A549 (cell line): Measurements from ENCODE around the gene HGF.

ENCODE experiments used
- CTCF ChIP-seq: fragments of >200 bp; sonication (Bioruptor Twin); formaldehyde crosslinking; IDR thresholded peaks from 3 replicates; pipeline ENCODE4 v1.5.1; 2016
- EHMT2 ChIP-seq: fragments of 200-600 bp; sonication (generic); IDR thresholded peaks from 2 replicates; pipeline ENCODE4 v1.6.1; 2016; ENCODE audit warnings: antibody characterized with exemption, low read depth, mild to moderate bottlenecking, moderate library complexity
- ESRRA ChIP-seq: fragments of 150-350 bp; IDR thresholded peaks from 2 replicates; pipeline ENCODE4 v1.6.1; 2014; ENCODE audit warnings: mild to moderate bottlenecking, low read length, borderline replicate concordance
- HMGXB4 ChIP-seq: fragments of 250-450 bp; sonication (Bioruptor Pico); IDR thresholded peaks from 2 replicates; pipeline ENCODE4 v1.5.0; 2021; ENCODE audit warnings: mild to moderate bottlenecking, moderate library complexity, borderline replicate concordance
- JUN ChIP-seq, 2 experiments: fragments of >200 bp; sonication (Bioruptor Twin); formaldehyde crosslinking; IDR thresholded peaks; 2 replicates in 1 of 2; 3 replicates in 1 of 2; pipeline ENCODE4 v1.6.1; 2016 to 2017
- MAX ChIP-seq: IDR thresholded peaks from 2 replicates; pipeline ENCODE4 v1.6.1; 2012
- PBX3 ChIP-seq: IDR thresholded peaks from 2 replicates; pipeline ENCODE4 v1.6.1; 2012
- RCOR1 ChIP-seq: fragments of 150-350 bp; IDR thresholded peaks from 2 replicates; pipeline ENCODE4 v1.6.1; 2014; ENCODE audit warnings: antibody characterized with exemption, low read length, low read depth
- SMC3 ChIP-seq: fragments of >200 bp; sonication (Bioruptor Twin); formaldehyde crosslinking; IDR thresholded peaks from 3 replicates; pipeline ENCODE4 v1.6.1; 2018; ENCODE audit warnings: inconsistent platforms
- TFCP2L1 ChIP-seq: fragments of 250-450 bp; sonication (Bioruptor Pico); IDR thresholded peaks from 2 replicates; pipeline ENCODE4 v1.5.0; 2021; ENCODE audit warnings: mild to moderate bottlenecking
- USF2 ChIP-seq: fragments of 450-650 bp; IDR thresholded peaks from 2 replicates; pipeline ENCODE4 v1.6.1; 2014; ENCODE audit warnings: antibody characterized with exemption

- TF ChIP-seq CTCF, result no peak
- no peak for TF ChIP-seq PBX3
- TF ChIP-seq MAX, result no peak
- TF ChIP-seq USF2, result no peak
- TF ChIP-seq EHMT2, result no peak
- TF ChIP-seq JUN (IDR thresholded peaks at IDR 0.05), result no peak
- no peak for TF ChIP-seq HMGXB4 (CRISPR knock-in tag)
- TF ChIP-seq RCOR1, result no peak
- TF ChIP-seq SMC3, result no peak
- no peak for TF ChIP-seq TFCP2L1
- no peak for TF ChIP-seq ESRRA
Measured at GRCh38 chr7:81743665-81744064, 26.2 kb downstream of the HGF start.
